ENCODE data around the gene SCFD2. TPM values are rescaled to one million over a fixed set of nuclear protein-coding genes. Genes with fewer than 3 reads are reported as not detected.

Gene SCFD2
- total RNA-seq, 1 donor from 2014 or later = 14.3 TPM

DNA sequence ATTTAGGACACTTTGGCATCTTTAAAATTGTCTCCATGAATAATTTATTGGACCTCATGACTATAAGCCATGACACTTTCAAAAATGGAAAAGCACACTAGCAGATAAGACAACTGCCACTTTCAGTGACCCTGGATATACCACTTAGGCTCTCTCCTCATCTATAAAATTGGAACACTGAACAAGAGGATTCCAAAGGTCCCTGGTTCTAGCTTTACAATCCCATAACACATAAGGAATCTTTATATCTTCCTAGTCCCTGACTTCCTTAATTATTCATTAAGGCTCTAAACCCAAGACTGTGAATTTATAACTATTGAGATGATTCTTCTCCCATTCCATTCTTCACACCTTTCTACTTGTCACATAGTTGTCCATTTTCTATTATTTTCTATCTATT is 190.2 kb downstream of the SCFD2 start:
- TF ChIP-seq, protein P1, sequence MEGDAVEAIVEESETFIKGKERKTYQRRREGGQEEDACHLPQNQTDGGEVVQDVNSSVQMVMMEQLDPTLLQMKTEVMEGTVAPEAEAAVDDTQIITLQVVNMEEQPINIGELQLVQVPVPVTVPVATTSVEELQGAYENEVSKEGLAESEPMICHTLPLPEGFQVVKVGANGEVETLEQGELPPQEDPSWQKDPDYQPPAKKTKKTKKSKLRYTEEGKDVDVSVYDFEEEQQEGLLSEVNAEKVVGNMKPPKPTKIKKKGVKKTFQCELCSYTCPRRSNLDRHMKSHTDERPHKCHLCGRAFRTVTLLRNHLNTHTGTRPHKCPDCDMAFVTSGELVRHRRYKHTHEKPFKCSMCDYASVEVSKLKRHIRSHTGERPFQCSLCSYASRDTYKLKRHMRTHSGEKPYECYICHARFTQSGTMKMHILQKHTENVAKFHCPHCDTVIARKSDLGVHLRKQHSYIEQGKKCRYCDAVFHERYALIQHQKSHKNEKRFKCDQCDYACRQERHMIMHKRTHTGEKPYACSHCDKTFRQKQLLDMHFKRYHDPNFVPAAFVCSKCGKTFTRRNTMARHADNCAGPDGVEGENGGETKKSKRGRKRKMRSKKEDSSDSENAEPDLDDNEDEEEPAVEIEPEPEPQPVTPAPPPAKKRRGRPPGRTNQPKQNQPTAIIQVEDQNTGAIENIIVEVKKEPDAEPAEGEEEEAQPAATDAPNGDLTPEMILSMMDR (IDR thresholded peaks at IDR 0.05) = no peak
- H3K27ac ChIP-seq = no peak overlapping the region
- H3K36me3 ChIP-seq = no peaks in the 10 kb centered on the region
- DNase-seq (no peak), ATAC-seq (no peak)
- no peaks in the 10 kb centered on the region for H3K27me3 ChIP-seq
- H3K4me1 ChIP-seq = no peaks in the 10 kb centered on the region
- H3K4me3 ChIP-seq = no peak overlapping the region
- intact Hi-C loops (cut with DNase I) = no loop called here
- H3K9me3 ChIP-seq = peaks cover 4% of the 10 kb centered on the region

DNA sequence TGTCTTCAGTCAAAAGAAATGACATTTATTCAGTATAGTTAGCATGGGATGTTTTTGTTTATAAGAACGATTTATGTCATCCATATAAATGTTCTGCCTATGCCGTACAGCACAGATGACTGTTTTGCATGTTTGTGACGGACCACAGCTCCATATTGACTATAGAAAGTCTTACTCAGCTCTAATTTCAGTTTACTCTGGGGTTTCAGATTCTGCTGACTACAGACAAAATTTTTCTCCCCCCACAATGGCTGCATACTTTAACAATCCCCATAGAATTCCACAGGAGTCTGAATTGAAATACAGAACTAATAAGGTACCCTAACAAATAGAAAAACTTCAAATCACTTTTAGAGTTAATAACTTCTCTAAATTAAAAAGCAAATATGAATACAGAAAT is 191.0 kb downstream of the SCFD2 start:
- H3K27ac ChIP-seq = no peak overlapping the region
- H3K36me3 ChIP-seq = no peaks in the 10 kb centered on the region
- H3K4me3 ChIP-seq = no peak overlapping the region
- H3K27me3 ChIP-seq = no peaks in the 10 kb centered on the region
- no peak for ATAC-seq
- intact Hi-C loops (cut with DNase I) = no loop called here
- TF ChIP-seq, protein P1 (IDR thresholded peaks at IDR 0.05) = no peak
- no peak for DNase-seq
- no peaks in the 10 kb centered on the region for H3K4me1 ChIP-seq
- H3K9me3 ChIP-seq = peaks cover 4% of the 10 kb centered on the region

DNA sequence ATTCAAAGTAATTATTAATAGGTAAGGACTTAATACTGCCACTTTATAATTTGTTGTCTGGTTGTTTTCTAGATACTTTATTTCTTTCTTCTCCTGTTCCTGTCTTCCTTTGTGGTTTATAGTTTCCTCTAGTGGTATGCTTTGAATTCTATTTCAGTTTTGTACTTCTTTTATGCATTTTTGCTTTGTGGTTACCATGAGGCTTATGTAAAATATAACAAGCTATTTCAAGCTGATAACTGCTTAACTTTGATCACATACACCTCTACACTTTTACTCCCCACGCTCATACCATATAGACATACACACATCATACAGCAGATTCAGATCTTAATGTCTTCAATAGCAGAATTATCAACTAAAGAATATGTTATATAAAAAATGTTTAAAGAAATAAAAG is 192.3 kb downstream of the SCFD2 start:
- intact Hi-C loops (cut with DNase I) = no loop called here

DNA sequence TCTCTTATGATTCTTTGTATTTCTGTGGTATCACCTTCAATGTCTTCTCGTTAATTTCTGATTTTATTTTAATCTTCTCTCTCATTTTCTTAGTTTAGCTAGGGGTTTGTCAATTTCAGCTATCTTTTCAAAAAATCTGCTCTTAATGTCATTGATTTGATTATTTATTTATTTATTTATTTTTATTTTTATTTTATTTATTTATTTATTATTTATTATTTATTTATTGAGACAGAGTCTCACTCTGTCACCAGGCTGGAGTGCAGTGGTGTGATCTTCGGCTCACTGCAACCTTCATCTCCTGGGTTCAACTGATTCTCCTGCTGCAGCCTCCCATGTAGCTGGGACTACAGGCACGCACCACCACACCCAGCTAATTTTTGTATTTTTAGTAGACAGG is 194.1 kb downstream of the SCFD2 start:
- DNase-seq = no peak
- intact Hi-C loops (cut with DNase I) = no loop called here
- Histone ChIP-seq H3K9me3 (no peaks in the 10 kb centered on the region), H3K36me3 (no peaks in the 10 kb centered on the region), H3K27ac (no peak overlapping the region), H3K4me3 (no peak overlapping the region), H3K4me1 (no peaks in the 10 kb centered on the region), H3K27me3 (no peaks in the 10 kb centered on the region)
- TF ChIP-seq, protein P1 (IDR thresholded peaks at IDR 0.05) = no peak
- ATAC-seq = no peak

More for the DNA sequence above, 192.3 kb downstream of the SCFD2 start:
- DNase-seq (no peak), ATAC-seq (no peak)
- Histone ChIP-seq H3K4me3 (no peak overlapping the region), H3K36me3 (no peaks in the 10 kb centered on the region), H3K9me3 (peaks cover 4% of the 10 kb centered on the region), H3K27ac (no peak overlapping the region), H3K4me1 (no peaks in the 10 kb centered on the region), H3K27me3 (no peaks in the 10 kb centered on the region)
- TF ChIP-seq, protein P1 (IDR thresholded peaks at IDR 0.05) = no peak

DNA sequence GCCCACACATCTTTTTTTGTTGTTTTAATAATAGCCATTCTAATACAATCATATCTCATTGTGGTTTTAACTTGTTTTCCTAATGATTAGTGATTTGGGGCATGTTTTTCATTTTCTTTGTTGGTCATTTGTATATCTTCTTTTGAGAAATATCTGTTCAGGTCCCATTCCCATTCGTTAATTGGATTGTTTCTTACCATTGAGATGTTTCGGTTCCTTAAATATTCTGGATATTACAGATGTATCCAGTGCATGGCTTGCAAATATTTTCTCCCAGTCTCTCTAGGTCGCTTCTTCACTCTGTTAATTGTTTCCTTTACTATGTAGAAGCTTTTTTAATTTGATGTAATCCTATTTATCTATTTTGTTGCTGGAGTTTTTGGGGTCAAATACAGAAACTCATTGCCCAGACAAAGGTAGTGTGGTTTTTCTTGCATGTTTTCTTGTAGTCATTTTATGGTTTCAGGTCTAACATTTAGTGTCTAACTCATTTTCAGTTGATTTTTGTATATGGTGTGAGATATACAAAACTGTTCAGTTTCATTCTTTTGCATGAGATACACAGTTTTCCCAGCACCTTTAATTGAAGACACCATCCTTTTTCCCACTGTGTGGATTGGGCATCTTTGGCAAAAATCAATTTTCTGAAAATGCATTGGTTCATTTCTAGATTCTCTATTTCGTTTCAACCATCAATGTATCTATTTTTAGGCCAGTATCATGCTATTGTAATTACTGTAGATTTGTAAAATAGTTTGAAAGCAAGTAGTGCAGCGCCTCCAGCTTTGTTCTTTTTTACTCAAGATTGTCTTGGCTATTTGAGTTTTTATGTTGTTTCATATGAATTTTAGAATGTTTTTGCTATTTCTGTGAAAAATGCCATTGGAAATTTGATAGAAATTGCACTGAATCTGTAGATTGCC is 195.9 kb downstream of the SCFD2 start:
- H3K4me1 ChIP-seq = no peaks in the 10 kb centered on the region
- no peaks in the 10 kb centered on the region for H3K36me3 ChIP-seq
- no peak overlapping the region for H3K27ac ChIP-seq
- H3K27me3 ChIP-seq = no peaks in the 10 kb centered on the region
- ATAC-seq = no peak
- H3K9me3 ChIP-seq = no peaks in the 10 kb centered on the region
- no peak overlapping the region for H3K4me3 ChIP-seq
- DNase-seq = no peak
- TF ChIP-seq, protein P1 (IDR thresholded peaks at IDR 0.05) = no peak
- intact Hi-C loops (cut with DNase I) = no loop called here
